Panc1 (cell line): ENCODE measurements around the gene SULT2B1.
"Not testable (repeated sequence)": the region's sequence is repeated elsewhere in the genome, so short reads cannot be mapped to it uniquely, and the experiment has no call there.

Experiments
- CTCF ChIP-seq: fragments of 450-650 bp; IDR thresholded peaks from 2 replicates; pipeline ENCODE4 v1.5.1; 2017; ENCODE audit warnings: mild to moderate bottlenecking
- POLR2AphosphoS5 ChIP-seq: IDR thresholded peaks from 2 replicates; pipeline ENCODE4 v1.6.1; 2012; ENCODE audit warnings: mild to moderate bottlenecking, low read depth, low read length, moderate library complexity
- REST ChIP-seq, 2 experiments: IDR thresholded peaks; 2 replicates each; pipeline ENCODE4 v1.6.1; 2011 to 2012; ENCODE audit warnings: low read depth in 2 of 2, control low read depth in 1 of 2, low read length in 1 of 2, mild to moderate bottlenecking in 1 of 2, moderate library complexity in 1 of 2; ENCODE audit not compliant: insufficient read depth in 1 of 2
- SIN3A ChIP-seq: IDR thresholded peaks from 2 replicates; pipeline ENCODE4 v1.6.1; 2012; ENCODE audit warnings: low read depth, mild to moderate bottlenecking, low read length, moderate library complexity, borderline replicate concordance; ENCODE audit not compliant: insufficient read depth
- TCF7L2 ChIP-seq: IDR thresholded peaks from 2 replicates; pipeline ENCODE4 v1.6.1; 2011; ENCODE audit warnings: mild to moderate bottlenecking, low read depth, low read length, inconsistent platforms

- TF ChIP-seq CTCF; TCF7L2; POLR2AphosphoS5; REST (IDR thresholded peaks at IDR 0.05; ENCODE audit: insufficient read depth in 1 of 2, low read depth in 2 of 2, low read length in 1 of 2); SIN3A: not testable (repeated sequence)
Observed at GRCh38 chr19:48632286-48632685, 80.3 kb downstream of the SULT2B1 start.
